ENCODE measurements around the gene ECEL1.
A peak's percentile ranks its signal among the peaks of the same experiment; 100 is the strongest.

Gene ECEL1

DNA sequence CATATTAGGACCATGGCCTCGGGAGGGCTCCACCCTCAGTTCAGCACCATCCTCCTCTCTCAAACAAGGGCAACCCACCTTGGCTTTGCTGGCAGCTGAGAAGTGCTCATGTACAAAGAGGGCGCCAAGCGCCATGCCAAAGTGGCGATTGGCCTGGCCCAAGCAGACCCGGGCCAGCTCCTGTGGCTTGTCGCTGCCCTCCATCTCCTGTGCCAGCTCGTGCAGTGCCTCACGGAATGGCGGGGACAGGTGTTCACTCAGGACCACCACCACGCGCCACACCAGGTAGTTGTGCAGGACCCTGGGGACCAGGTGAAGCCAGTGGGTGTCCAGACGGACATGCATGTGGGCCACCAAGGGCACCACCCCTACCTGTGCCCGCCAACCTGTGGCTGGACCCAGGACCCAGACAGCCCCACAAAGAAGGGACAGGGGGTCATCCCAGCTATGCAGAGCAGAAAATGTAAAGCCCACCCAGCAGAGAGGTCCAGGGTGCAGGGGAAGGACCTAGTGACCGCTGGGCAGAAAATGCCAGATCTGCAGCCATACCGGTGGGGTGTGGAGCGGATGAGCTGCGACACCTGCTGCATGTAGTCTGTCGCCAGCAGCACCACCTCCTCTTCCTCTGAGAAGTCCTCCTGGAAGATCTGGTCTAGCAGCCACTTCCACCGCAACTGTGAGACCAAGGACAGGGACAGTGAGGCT lies 3.6 kb downstream of the ECEL1 start:
- DNase-seq (ENCODE audit: low spot score), result no peak

DNA sequence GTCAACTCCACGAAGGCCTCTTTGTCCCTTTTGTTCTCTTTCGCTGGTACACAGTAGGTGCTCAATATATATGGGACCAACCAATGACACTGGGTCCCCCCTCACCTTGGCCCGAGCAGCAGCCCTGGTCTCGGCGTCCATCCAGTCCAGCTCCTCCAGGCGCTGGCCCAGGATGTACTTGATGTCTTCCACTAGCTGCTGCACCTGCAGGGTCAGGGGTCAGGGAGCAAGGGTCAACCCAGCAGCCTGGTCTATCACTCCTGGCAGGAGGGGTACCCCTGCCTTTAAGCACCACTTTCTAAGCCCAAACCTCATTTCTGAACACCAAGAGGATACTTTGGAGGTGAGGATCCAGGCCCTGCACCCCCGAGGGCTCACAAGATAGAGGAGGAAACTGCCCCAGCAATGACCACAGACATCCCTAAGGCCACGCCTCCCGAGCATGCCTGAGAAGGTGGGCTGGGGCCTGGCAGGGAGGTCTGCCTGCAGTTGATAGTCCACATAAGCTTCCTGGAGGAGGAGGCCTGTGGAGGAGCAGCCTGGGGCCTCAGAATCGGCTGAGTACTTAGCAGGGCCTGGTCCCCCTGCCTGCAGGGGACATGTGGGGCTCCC lies 4.2 kb downstream of the ECEL1 start:
- no peak for DNase-seq (ENCODE audit: low spot score)

DNA sequence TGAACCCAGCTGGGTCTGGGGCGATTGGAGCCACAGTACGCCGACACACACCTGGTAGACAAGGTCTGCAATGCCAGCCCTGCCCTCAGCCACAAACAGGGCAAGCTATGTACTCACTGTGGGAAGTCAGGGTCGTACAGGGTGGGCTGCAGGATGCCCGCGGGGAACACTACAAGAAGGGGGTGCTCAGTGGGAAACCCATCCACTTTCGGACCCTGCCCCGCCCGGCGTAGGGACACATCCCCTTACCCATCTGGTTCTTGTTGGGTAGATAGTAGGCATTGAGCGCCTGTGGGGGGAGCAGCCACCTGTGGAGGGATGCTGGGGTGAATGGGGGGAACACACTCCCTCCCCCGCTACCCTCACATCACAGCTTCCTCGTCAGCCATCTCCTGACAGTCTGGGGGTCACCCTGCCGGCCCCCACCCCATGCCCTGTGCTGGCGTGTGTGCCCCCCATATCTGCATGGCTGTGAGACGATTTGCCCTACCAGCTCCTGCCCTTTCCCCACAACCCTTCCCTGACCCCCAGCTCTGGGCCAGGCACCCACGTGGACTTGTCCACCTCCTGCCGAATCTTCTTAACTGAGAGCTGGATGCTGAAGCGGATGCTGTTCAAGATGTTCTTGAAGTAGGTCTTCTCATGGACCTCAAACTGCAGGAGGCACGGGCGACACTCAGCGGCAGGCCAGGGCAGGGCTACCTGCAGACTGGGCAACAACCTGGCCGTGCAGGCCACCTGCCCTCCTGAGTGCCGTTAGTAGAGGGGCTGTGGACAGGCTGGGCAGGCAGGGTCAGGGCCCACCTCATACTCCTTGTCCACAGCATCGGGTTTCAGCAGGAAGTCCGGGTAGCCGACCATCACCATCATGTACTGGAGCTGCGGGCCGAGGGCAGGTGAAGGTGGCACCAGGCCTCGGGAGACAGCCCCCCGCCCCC lies 5.1 kb downstream of the ECEL1 start:
- no peak for DNase-seq (ENCODE audit: low spot score)

DNA sequence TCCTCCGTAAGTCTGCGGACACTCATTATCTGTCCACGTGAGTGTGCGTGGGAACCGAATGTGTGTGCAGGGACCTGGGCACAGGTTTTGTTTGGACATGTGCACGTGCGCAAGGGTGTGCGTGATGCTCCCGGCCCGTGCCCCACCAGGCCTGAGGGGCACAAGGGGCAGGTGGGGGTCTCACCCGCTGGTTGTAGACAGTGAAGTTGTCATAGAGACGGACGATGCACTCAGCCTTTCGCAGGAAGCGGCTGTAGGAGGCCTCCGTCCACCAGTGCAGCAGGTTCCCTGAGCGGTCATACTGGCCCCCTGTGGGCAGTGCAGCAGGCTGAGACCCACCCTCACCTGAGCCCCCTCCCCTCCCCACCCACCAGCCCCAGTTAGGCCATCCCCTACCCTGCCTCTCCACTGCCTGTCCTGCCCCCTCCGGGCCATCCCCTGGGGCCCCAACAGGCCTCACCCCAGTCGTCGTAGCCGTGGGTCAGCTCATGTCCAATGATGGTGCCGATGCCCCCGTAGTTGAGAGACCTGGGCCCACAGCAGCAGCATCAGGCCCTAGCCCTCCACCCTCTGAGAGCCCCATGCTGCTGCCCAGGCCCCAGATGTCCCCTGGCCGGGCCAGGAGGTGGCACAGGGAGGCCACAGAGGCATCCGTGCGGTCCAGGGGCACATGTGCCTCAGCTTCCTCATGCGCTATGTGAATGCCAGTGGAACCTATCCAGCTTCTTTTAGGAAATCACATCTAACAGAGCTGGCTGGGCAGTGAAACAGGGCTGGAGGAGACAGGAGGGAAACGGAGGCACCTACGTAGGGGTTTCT lies 6.1 kb downstream of the ECEL1 start:
- DNase-seq (ENCODE audit: low spot score), result no peak

DNA sequence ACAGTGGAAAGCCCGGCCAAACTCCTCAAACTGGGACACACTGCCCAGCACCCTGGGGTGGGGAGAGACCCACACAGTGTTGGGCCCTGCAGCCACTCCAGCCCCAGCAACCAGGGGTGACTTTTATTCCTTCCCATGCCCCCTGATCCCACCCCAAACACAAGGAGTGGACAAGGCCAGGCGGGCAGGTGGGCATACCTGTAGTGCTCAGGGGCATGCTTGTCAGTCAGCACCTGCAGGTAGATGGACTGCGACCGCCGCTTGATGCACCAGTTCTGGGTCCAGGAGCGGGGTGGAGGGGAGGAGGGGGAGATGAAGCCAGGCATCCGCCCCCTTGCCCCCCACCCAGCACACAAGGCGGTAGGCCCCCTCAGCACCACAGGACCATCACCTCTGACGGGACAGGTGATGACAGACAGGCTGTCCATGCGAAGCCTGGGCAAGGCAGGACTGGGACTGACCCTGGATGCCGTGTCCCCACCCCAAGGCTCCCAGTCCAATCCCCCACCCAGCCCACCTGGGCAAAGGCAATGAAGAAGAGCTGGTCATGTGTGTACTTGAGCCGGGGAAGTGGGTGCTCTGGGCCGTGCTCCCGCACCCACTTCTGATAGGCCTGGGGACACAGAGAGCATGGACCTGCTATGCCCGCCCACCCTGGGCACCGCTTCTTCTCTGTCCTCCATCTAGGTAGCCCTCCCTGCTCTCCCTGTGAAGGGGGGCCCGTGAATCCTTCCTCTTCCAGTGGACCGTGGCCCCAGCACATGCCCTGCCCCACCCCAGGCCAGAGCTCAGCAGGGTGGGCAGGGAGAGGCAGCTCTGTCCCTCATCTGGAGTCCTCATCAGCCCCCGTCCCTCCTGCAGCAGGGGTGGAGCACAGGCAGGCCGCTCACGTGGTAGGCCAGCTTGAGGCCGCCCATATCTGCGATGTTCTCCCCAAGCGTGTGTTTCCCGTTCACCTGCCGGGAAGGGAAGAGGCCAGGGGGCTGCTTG lies 7.1 kb downstream of the ECEL1 start:
- DNase-seq (ENCODE audit: low spot score), result no peak

DNA sequence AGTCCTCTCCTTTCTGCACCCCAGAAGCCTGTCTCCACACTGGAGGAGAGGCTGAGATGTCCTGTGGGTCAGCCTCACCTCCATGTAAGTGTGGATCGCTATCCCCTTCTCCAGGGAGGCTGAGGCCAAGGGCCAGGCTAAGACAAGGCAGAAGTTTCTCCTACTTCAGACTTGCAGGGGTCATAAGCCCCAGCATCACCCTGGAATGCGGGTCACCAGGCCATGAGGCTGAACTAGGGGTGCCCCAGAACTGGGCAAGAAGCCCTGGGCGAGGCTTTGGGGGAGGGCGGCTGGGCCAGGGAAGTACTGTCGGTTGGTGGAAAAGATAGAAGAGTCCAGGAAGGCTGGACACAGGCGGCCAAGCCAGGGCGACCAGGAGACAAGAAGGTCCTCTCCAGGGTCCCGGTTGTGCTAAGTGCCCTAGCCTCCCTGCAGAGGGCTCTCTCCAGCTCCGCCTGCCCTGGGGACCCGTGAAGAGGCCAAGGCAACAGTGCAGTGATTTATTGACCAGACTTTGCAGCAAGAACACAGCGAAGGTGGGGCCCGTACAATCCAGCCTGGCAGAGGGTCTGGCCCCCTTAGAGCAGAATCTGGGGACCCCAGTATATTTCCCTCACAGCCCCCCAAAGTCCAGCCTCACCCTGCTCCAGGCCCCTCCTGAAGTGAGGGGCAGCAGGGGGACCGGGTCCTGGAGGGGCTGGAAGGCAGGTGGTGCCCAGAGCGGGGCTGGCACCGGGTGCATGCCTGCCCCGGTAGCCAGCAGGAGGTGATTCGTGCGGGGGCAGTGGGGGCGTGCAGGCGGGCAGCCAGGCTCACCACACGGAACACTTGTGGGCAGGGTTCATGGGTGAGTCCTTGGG lies 8.1 kb downstream of the ECEL1 start:
- no peak for DNase-seq (ENCODE audit: low spot score)

DNA sequence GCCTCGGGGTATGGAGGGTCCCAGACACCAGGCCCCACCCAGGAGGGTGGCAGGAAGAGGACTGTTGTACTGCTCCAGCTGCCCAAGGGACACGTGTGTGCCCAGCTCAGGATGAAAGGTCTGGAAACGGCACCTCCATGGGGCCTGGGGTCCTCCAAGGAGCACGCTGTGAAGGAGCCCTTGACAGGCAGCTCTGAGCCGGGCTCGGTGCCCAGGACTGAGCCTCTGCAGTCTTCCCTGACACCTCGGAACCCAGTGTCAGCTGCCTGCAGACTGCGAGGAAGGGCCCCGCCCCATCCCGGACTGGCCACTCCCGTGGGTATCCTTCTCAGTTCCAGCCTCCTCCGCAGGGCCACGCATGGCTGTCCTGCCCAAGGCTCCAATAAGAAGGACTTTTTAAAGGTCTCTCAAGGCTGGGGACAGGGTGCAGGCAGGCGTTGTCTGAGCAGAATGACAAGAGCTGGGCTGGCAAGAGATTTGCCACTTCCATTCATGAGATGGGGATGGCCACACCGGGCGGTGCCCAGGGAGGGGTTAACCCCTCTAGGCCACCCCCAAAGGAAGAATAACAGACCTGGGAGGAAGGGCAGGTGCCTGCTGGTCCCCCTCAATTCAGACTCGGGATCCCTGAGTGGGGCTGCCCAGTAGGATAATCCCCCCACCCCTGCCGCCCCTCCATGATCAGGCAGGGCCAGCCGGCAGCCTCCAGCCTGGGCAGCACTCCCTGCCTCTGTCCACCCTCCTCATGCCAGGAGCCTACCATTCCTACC lies 8.9 kb downstream of the ECEL1 start:
- DNase-seq (ENCODE audit: low spot score), result no peak

DNA sequence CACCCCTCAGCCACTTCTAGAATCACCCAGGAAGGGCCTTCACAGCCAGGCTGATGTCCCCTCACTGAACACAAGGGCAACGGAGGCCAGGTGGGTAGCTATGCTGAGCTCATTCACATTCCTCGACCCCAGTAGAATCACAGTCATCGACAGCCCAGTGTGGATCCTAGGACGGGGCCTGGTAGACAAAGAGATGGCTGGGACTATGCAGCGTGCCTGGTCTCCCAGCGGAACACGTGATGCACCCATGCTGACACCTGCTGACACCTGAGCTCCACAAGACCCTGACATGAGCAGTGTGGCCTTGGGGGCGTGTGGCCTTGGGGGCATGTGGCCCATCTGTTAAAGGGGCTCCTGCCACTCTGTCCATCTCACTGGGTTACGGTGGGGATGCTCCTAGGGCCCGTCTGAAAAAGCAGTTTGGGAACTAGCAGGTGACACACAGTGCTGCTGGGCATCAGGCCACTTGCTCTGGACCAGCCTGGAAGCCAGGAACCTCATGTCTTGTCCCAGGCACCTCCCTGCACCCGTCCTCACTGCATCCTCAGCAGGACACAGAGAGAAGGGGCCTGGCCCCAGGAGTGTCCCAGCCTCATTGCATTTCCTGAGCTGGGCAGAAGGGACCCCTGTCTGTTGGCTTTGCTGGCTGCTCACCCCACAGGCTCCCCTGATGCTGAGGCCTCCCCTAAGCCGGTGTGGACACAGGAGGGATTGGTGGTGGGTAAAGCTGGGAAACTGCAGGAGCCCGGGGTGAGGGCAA lies 9.7 kb downstream of the ECEL1 start:
- DNase-seq (ENCODE audit: low spot score), result no peak

DNA sequence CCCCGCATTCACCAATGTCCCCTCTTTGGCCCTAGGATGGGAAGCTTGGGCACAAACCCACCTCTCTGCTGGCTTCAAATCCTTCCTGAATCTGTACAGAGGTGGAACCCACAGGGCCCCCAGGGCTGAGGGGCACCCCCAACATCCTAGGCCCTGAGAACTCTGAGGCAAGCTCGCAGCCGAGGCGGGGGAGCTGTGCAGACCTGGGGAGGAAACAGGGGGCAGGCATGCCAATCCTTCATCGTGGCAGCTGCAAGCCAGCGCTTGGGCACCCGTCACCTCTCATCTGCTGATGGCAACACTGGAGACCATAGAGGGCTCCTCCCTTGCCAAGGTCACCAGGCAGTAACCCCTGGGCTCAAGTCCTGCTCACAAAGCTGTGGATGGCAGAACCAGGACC lies 10.8 kb downstream of the ECEL1 start:
- no peak for DNase-seq (ENCODE audit: low spot score)

DNA sequence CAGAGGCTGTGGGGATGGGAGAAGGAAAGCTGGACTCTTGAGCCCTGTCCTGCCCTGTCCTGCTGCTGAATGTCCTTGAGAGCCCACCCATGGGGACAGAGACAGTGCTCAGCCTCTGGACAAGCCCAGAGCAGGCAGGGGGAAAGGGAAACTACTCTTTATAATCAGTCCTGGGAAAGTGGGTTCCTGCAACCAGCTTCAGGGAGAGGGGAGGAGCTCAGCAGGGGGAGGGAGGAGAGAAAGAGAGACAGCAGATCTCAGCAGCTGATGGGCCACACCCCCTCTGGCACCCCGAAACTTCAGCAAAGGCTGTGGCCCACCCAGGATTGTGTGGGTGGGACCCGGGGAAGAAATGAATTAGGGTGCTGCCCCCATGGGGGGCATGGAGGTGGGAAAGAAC lies 11.6 kb downstream of the ECEL1 start:
- DNase-seq (ENCODE audit: low spot score), result no peak

DNA sequence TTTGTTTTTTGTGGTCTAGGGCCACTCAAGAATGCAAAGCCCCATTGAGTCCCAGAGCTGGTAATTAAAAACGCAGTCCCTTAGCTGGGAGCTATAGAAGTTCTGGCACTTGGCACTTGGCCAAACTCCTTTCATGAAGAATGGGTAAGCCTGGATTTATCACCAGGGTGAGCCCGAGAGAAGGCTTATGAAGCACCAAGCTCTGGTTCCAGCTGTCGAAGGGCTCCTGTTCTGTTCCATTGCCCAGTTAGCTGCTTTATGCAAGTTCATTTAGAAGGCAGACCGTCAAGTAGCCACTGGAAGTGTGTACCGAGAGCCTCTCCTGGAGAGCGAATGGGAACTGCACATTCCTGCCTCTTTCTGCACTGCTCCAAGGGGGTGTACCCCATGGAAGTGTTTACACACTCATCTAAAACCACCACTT lies 14.2 kb downstream of the ECEL1 start:
- DNase-seq (ENCODE audit: low spot score), result peak; percentile 13

DNA sequence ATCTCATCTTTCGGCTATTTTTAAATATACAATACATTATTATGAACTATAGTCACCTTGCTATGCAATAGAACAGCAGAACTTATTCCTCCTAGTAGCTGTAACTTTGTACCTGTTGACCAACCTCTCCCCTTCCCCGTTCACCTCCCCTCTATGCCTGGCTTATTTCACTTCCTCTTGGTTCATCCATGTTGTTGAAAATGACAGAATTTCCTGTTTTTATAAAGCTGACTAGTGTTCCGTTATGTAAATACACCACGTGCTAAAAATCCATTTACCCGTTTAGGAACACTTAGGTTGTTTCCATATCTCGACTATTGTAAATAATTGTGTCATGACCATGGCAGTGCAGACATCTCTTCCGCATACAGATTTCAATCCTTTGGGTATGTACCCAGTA lies 21.4 kb downstream of the ECEL1 start:
- no peak for DNase-seq (ENCODE audit: low spot score)

DNA sequence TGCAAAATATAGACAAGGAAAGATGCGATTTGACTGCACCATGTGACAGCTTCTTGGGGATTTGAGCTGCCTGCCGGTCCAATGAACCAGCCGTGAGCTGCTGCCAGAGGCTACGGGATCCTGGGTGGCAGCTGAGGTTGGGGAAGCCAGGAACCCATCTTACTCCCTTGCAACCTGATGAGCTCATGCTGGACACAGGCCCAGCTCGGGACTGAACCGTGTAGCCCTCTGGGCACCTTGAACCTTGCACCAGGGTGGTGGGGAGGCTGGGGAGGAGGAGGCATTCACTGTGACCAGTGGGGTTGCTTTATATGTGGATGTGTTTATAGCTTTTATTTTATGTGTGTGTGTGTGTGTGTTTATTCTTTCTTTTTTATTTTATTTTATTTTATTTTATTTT lies 22.6 kb downstream of the ECEL1 start:
- DNase-seq (ENCODE audit: low spot score), result no peak

DNA sequence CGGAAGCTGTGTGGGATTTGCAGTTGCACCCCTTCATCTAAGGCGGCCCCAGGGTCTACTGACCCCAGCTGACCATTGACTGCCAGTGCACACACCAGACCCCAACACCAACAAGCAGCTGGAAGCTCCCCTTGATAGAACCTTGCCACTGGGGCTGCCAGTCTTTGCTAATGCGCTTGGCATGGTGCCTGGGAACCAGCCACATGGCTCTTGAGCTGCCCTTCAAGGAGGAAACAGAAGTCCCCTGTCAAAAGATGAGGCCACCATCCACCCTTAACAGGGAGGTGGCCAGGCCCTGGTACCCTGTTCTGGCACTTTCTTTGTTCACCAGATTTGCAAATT lies 23.1 kb downstream of the ECEL1 start:
- DNase-seq (ENCODE audit: low spot score), result no peak

DNA sequence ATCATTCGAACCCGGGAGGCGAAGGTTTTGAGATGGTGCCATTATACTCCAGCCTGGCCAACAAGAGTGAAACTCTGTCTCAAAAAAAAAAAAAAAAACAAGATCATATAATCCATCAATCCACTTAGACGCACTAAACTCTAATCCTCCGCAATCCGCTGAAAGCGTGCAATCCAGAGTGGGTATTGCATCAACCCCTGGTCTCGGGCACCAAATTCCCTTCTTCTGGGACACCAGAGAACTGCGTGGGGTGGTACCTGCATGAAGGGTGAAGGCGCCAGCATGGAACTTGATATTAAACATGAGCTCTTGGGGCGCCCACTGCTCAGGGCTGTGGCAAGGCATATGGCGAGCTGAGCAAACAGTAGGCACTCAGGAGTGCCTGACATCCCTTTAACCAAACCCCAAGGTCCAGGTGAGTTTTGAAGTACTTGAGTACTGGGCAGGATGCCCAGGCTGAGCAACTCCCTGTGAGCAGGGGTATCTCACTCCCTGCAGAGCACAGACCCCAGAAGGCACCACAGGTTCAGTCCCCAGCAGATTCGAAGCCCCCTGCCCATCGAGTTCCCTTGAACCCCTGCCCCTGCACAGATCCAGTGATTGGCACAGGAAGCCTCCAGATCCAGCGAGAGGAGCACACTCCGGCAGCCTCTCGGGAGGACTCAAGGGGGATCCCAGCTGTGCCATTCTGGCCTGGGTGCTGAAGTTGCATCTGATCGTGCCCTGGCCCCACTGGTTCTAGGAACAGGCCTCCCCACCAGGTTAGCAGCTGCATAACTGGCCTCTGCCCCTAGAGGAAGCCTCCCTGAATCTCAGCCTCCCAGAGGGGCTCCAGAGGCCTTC lies 23.7 kb downstream of the ECEL1 start:
- no peak for DNase-seq (ENCODE audit: low spot score)

DNA sequence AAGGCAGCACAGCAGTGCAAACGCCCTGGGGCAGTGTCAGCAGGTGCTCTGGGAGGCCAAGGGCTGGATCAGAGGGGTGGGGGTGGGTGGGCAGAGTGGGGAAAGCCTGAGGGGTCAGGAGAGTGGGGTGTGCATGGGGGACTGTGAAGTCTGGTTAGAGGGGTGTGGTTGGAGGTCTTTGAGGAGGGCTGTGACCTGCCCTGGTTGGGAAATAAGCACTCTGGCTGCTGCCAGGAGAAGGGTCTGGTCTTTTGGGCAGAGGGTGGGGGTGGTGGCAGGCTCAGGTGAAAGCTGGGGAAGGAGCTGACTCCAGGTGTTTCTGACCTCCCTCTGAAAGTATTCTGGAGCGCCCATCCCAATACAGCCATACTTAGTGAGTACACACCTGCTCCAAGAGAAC lies 27.5 kb downstream of the ECEL1 start:
- DNase-seq (ENCODE audit: low spot score), result no peak

DNA sequence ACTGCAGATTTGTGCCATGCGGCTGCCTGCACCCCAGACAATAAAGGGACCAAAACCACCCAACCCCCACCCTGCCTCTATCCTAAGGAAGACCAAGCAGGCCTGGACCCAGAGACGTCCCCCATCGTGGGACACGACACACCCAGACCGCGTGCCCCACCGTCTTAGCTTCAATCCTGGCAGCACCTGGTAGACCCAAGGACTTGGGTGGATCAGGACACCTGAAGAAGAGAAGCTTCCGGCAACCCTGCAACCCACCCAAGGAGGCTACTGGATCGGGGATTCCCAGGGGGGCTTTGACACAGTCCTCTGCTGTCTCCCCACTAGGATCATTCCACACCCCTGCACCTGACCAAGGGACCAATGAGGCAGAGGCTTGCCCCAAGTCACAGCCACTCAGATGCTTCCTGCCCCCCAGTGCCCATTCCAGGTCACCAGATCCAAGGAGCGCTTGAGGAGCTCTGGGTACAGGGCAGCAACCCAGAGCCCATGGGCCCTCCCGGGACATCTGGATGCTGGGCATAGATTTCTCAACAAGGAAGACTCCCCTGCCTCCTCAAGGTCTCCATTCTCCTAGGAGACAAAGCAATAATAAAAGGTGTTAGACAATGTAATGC lies 28.1 kb downstream of the ECEL1 start:
- no peak for DNase-seq (ENCODE audit: low spot score)
